Activated CD8-positive, alpha-beta memory T cell treated with anti-CD3 and anti-CD28 coated beads for 1 hour (primary cell): ENCODE results near the gene EMC6.

Source experiments
- DNase-seq, 2 donors: peaks; one replicate each; pipeline ENCODE4 v3.0.0-alpha.2; 2020; ENCODE audit warnings: low read depth in 1 of 2; ENCODE audit errors: extremely low read depth in 1 of 2

EMC6 gene

GRCh38 chr17:3668279-3669084, at the start of gene EMC6, which contains the start of gene TAX1BP3:
TSS of gene EMC6 (plus strand) at chr17:3668812. CDS start at chr17:3669147, 335 bp downstream.
TSS of gene TAX1BP3 (minus strand) at chr17:3668578. CDS start at chr17:3668526, 52 bp downstream.
- peak; percentile 94 to 99 for DNase-seq

GRCh38 chr17:3621146-3621720, 47.4 kb upstream of the EMC6 start:
- DNase-seq, result no peak

GRCh38 chr17:3622977-3623594, 45.5 kb upstream of the EMC6 start:
- no peak for DNase-seq

- DNase-seq, result no peak
Observed at GRCh38 chr17:3626831-3627768, 41.5 kb upstream of the EMC6 start.

GRCh38 chr17:3627769-3628167, 40.8 kb upstream of the EMC6 start:
- no peak for DNase-seq

GRCh38 chr17:3630781-3631180, 37.8 kb upstream of the EMC6 start:
- DNase-seq, result no peak

GRCh38 chr17:3632287-3632686, 36.3 kb upstream of the EMC6 start:
- DNase-seq, result no peak

- DNase-seq, result no peak
Observed at GRCh38 chr17:3635474-3636153, 33.0 kb upstream of the EMC6 start.

- DNase-seq, result peak; percentile 75 to 93
Observed at GRCh38 chr17:3636154-3636907, 32.3 kb upstream of the EMC6 start, which contains the start of the genes CTNS and SHPK. TSS of gene CTNS (plus strand) at chr17:3636760. CDS start at chr17:3640207, 3,447 bp downstream. TSS of gene SHPK (minus strand) at chr17:3636250. CDS start at chr17:3636219, 31 bp downstream.

GRCh38 chr17:3636908-3637373, 31.7 kb upstream of the EMC6 start:
- DNase-seq, result no peak

GRCh38 chr17:3639981-3640596, 28.5 kb upstream of the EMC6 start:
- no peak for DNase-seq

- DNase-seq, result no peak
Observed at GRCh38 chr17:3641014-3641413, 27.6 kb upstream of the EMC6 start.

GRCh38 chr17:3641717-3642486, 26.7 kb upstream of the EMC6 start:
- DNase-seq, result no peak

GRCh38 chr17:3643889-3644349, 24.7 kb upstream of the EMC6 start:
- DNase-seq, result no peak

GRCh38 chr17:3645310-3645709, 23.3 kb upstream of the EMC6 start:
- DNase-seq, result no peak

GRCh38 chr17:3647251-3647650, 21.4 kb upstream of the EMC6 start:
- no peak for DNase-seq

- DNase-seq, result peak in 1 of 2 donors; percentile 5
Observed at GRCh38 chr17:3647769-3648555, 20.6 kb upstream of the EMC6 start.
